Measurements from ENCODE around the gene YIF1B.

DNA sequence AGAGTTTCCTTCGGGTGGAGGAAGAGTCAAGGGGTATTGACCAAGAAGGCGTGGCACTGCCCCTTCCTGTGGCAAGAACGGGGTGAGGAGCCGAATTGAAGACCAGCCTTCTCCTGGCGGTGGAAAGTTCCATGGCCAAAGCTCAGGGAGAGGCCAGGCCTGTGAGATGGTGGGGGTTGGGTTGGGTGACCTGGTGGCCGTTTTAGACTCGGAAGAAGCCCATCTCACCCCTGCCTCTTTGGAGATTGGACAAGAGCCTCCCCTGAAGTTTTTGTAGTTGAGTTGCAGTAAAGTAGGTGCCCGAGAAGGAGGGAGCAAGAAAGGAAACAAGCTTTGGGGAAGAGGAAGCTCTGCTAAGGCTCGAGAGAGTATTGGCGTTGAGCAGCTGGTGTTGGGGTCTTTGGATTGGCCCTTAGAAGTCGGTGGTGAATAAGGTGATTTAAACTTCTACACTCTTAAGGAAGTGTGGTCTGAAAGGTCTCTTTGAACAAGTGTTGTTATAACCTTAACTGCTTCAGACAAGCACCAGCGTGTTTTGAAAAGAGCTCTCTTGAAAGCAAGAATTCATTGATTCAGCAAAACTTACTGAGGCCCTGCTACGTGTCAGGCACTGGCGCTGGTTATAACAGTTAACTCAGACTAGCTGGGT lies 50.4 kb downstream of the YIF1B start:
- TF ChIP-seq, protein P1, sequence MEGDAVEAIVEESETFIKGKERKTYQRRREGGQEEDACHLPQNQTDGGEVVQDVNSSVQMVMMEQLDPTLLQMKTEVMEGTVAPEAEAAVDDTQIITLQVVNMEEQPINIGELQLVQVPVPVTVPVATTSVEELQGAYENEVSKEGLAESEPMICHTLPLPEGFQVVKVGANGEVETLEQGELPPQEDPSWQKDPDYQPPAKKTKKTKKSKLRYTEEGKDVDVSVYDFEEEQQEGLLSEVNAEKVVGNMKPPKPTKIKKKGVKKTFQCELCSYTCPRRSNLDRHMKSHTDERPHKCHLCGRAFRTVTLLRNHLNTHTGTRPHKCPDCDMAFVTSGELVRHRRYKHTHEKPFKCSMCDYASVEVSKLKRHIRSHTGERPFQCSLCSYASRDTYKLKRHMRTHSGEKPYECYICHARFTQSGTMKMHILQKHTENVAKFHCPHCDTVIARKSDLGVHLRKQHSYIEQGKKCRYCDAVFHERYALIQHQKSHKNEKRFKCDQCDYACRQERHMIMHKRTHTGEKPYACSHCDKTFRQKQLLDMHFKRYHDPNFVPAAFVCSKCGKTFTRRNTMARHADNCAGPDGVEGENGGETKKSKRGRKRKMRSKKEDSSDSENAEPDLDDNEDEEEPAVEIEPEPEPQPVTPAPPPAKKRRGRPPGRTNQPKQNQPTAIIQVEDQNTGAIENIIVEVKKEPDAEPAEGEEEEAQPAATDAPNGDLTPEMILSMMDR (IDR thresholded peaks at IDR 0.05; ENCODE audit: low read depth, low read length): no peak
- TF ChIP-seq EZH2phosphoT487 (IDR thresholded peaks at IDR 0.05; ENCODE audit: low read depth): no peak
